IMR-90 (cell line): ENCODE data around the gene EGFR. TPM values are rescaled to one million over a fixed set of nuclear protein-coding genes. Genes with fewer than 3 reads are reported as not detected.

ENCODE experiments used
- ATAC-seq: fragments of 200-7000 bp; cut with Tn5 transposase; 2 replicates; pipeline ENCODE4 v1.9.1; 2020; ENCODE audit warnings: low read depth, mild to moderate bottlenecking, moderate library complexity
- BruUV-seq: library from RNA; stranded (reverse); fragments of 400-500 nt; replicated peaks from 2 replicates; lab custom pipeline; 2021; lab: Mats Ljungman, UMichigan
- CTCF ChIA-PET: fragments of 300-600 bp; formaldehyde crosslinking; extraction: SDS; loops from one replicate; lab custom pipeline; 2021; ENCODE audit warnings: antibody characterized with exemption; lab: Yijun Ruan, JAX
- POLR2A ChIA-PET: fragments of 300-600 bp; sonication (Branson Sonifier 250); formaldehyde crosslinking; loops from one replicate; lab custom pipeline; 2022; ENCODE audit warnings: antibody characterized with exemption; ENCODE audit not compliant: unreplicated experiment; lab: Charles Lee
- DNase-seq: peaks from one replicate; pipeline ENCODE4 v3.0.0; 2013
- H2AFZ ChIP-seq: replicated peaks from 2 replicates; pipeline ENCODE3; 2013; ENCODE audit warnings: low read length, mild to moderate bottlenecking; ENCODE audit not compliant: poor library complexity
- H2AK5ac ChIP-seq: 2 replicates; pipeline ENCODE4 v1.6.1; 2013; ENCODE audit warnings: low read depth, low read length, inconsistent platforms
- H2AK9ac ChIP-seq: replicated peaks from 2 replicates; pipeline ENCODE3; 2013; ENCODE audit warnings: mild to moderate bottlenecking, low read depth, low read length, moderate library complexity; ENCODE audit not compliant: poor library complexity
- H2BK120ac ChIP-seq: 2 replicates; pipeline ENCODE4 v1.6.1; 2013; ENCODE audit warnings: low read depth, low read length, inconsistent platforms
- H2BK15ac ChIP-seq: 3 replicates; pipeline ENCODE4 v1.6.1; 2013; ENCODE audit warnings: low read depth, low read length, inconsistent platforms
- H2BK20ac ChIP-seq: 2 replicates; pipeline ENCODE4 v1.6.1; 2013; ENCODE audit warnings: low read depth, mild to moderate bottlenecking, inconsistent platforms, low read length, moderate library complexity
- H2BK5ac ChIP-seq: 2 replicates; pipeline ENCODE4 v1.6.1; 2013; ENCODE audit warnings: mild to moderate bottlenecking, low read depth, low read length, inconsistent platforms; ENCODE audit not compliant: poor library complexity, severe bottlenecking
- H3K14ac ChIP-seq: replicated peaks from 2 replicates; pipeline ENCODE4 v1.6.1; 2013; ENCODE audit warnings: low read depth, low read length, inconsistent platforms
- H3K18ac ChIP-seq: 2 replicates; pipeline ENCODE4 v1.6.1; 2013; ENCODE audit warnings: low read depth, low read length, control low read depth
- H3K23ac ChIP-seq: 2 replicates; pipeline ENCODE4 v1.6.1; 2013; ENCODE audit warnings: low read depth, low read length, inconsistent platforms
- H3K27ac ChIP-seq: 2 replicates; pipeline ENCODE4 v1.5.1; 2013; ENCODE audit warnings: mild to moderate bottlenecking, control low read depth, low read length; ENCODE audit not compliant: insufficient read depth
- H3K27me3 ChIP-seq: 2 replicates; pipeline ENCODE4 v1.6.1; 2013; ENCODE audit warnings: low read length; ENCODE audit not compliant: control insufficient read depth, insufficient read depth
- H3K36me3 ChIP-seq: 2 replicates; pipeline ENCODE4 v1.6.1; 2013; ENCODE audit warnings: low read length, mixed read lengths; ENCODE audit not compliant: control insufficient read depth, insufficient read depth
- H3K4ac ChIP-seq: 2 replicates; pipeline ENCODE4 v1.6.1; 2013; ENCODE audit warnings: low read depth, low read length, inconsistent platforms
- H3K4me1 ChIP-seq: 2 replicates; pipeline ENCODE4 v1.6.1; 2013; ENCODE audit warnings: low read length, mixed read lengths; ENCODE audit not compliant: control insufficient read depth, insufficient read depth
- H3K4me2 ChIP-seq: 2 replicates; pipeline ENCODE4 v1.6.1; 2013; ENCODE audit warnings: low read depth, mild to moderate bottlenecking, control low read depth, low read length, moderate library complexity
- H3K4me3 ChIP-seq: 2 replicates; pipeline ENCODE4 v1.5.1; 2013; ENCODE audit warnings: low read depth, mild to moderate bottlenecking, control low read depth, low read length, moderate library complexity; ENCODE audit not compliant: insufficient read depth
- H3K56ac ChIP-seq: 2 replicates; pipeline ENCODE4 v1.6.1; 2013; ENCODE audit warnings: low read length, inconsistent platforms; ENCODE audit not compliant: insufficient read depth; ENCODE audit errors: extremely low read depth
- H3K79me1 ChIP-seq, 2 experiments: 2 replicates each; pipeline ENCODE4 v1.6.1; 2013; ENCODE audit warnings: low read length in 2 of 2, inconsistent platforms in 1 of 2, low read depth in 1 of 2
- H3K9ac ChIP-seq: 2 replicates; pipeline ENCODE4 v1.6.1; 2013; ENCODE audit warnings: low read depth, low read length, control low read depth
- H3K9me1 ChIP-seq: 2 replicates; pipeline ENCODE4 v1.6.1; 2013; ENCODE audit warnings: low read length, inconsistent platforms; ENCODE audit not compliant: insufficient read depth
- H3K9me3 ChIP-seq: 2 replicates; pipeline ENCODE4 v1.6.1; 2013; ENCODE audit warnings: low read length; ENCODE audit not compliant: control insufficient read depth, insufficient read depth
- H4K20me1 ChIP-seq: 2 replicates; pipeline ENCODE4 v1.6.1; 2013; ENCODE audit warnings: low read length, inconsistent platforms; ENCODE audit not compliant: insufficient read depth
- H4K5ac ChIP-seq: 2 replicates; pipeline ENCODE4 v1.6.1; 2013; ENCODE audit warnings: mild to moderate bottlenecking, low read depth, low read length, control low read depth
- H4K8ac ChIP-seq, 2 experiments: 2 replicates each; pipeline ENCODE4 v1.6.1; 2013; ENCODE audit warnings: low read depth in 2 of 2, low read length in 2 of 2, control low read depth in 1 of 2, inconsistent platforms in 1 of 2
- H4K91ac ChIP-seq: 2 replicates; pipeline ENCODE4 v1.6.1; 2013; ENCODE audit warnings: low read depth, low read length, inconsistent platforms; ENCODE audit not compliant: insufficient read depth
- BHLHE40 ChIP-seq: fragments of 150-350 bp; IDR thresholded peaks from 2 replicates; pipeline ENCODE4 v1.6.1; 2016; ENCODE audit warnings: mild to moderate bottlenecking, low read depth, low read length
- CEBPB ChIP-seq: IDR thresholded peaks from 2 replicates; pipeline ENCODE4 v1.6.1; 2012; ENCODE audit warnings: low read depth, low read length, improper control_type of control experiment
- CHD1 ChIP-seq: IDR thresholded peaks from 2 replicates; pipeline ENCODE4 v1.6.1; 2012; ENCODE audit warnings: low read depth, low read length, improper control_type of control experiment
- CTCF ChIP-seq: conservative IDR thresholded peaks from 2 replicates; pipeline ENCODE4 v1.5.1; 2012; ENCODE audit warnings: mild to moderate bottlenecking, low read depth, low read length, improper control_type of control experiment
- ELK1 ChIP-seq: fragments of 150-350 bp; IDR thresholded peaks from 2 replicates; pipeline ENCODE4 v1.6.1; 2016; ENCODE audit warnings: low read depth, mild to moderate bottlenecking, low read length, moderate library complexity, borderline replicate concordance
- FOS ChIP-seq: fragments of 150-350 bp; IDR thresholded peaks from 2 replicates; pipeline ENCODE4 v1.6.1; 2016; ENCODE audit warnings: low read depth, low read length
- MAFK ChIP-seq: IDR thresholded peaks from 2 replicates; pipeline ENCODE4 v1.6.1; 2012; ENCODE audit warnings: low read depth, low read length, improper control_type of control experiment
- MAZ ChIP-seq: IDR thresholded peaks from 2 replicates; pipeline ENCODE4 v1.6.1; 2012; ENCODE audit warnings: low read depth, mild to moderate bottlenecking, low read length, improper control_type of control experiment, moderate library complexity, borderline replicate concordance
- MXI1 ChIP-seq: IDR thresholded peaks from 2 replicates; pipeline ENCODE4 v1.6.1; 2012; ENCODE audit warnings: low read depth, mild to moderate bottlenecking, low read length, moderate library complexity, borderline replicate concordance
- NFE2L2 ChIP-seq: fragments of 150-350 bp; IDR thresholded peaks from 2 replicates; pipeline ENCODE4 v1.6.1; 2016; ENCODE audit warnings: low read depth, mild to moderate bottlenecking, low read length
- POLR2A ChIP-seq: IDR thresholded peaks from 2 replicates; pipeline ENCODE4 v1.6.1; 2012; ENCODE audit warnings: mild to moderate bottlenecking, low read depth, low read length
- RAD21 ChIP-seq: IDR thresholded peaks from 2 replicates; pipeline ENCODE4 v1.6.1; 2012; ENCODE audit warnings: low read length, improper control_type of control experiment
- RCOR1 ChIP-seq: IDR thresholded peaks from 2 replicates; pipeline ENCODE4 v1.6.1; 2012; ENCODE audit warnings: mild to moderate bottlenecking, low read length, improper control_type of control experiment; ENCODE audit not compliant: insufficient replicate concordance
- RFX5 ChIP-seq: IDR thresholded peaks from 2 replicates; pipeline ENCODE4 v1.8.0; 2012; ENCODE audit warnings: low read depth, mild to moderate bottlenecking, low read length, moderate library complexity
- SMC3 ChIP-seq: fragments of 150-350 bp; IDR thresholded peaks from 2 replicates; pipeline ENCODE4 v1.6.1; 2016; ENCODE audit warnings: low read depth, mild to moderate bottlenecking, antibody characterized with exemption, low read length, moderate library complexity
- USF2 ChIP-seq: fragments of 150-350 bp; IDR thresholded peaks from 2 replicates; pipeline ENCODE4 v1.6.1; 2017; ENCODE audit warnings: mild to moderate bottlenecking, antibody characterized with exemption, low read length, low read depth
- WGBS, 2 experiments: methylation state at CpG; one replicate each; pipeline versions ENCODE4 v1.1.5 to v1.1.7; 2013; ENCODE audit warnings: missing lambda C conversion rate in 2 of 2; ENCODE audit not compliant: insufficient read length in 1 of 2; ENCODE audit errors: extremely low coverage in 2 of 2; 5-methylcytosine and 5-hydroxymethylcytosine counted together
- dilution Hi-C: fragments of 300-500 bp; cut with HindIII; formaldehyde crosslinking; loops from one replicate; pipeline ENCODE4 v1.14.3; 2018; ENCODE audit warnings: low sequenced_read_pairs; ENCODE audit not compliant: unreplicated experiment
- in situ Hi-C: fragments of 300-500 bp; cut with MboI; formaldehyde crosslinking; loops from 3 replicates; pipeline ENCODE4 v1.14.3; 2019; ENCODE audit warnings: low sequenced_read_pairs, inconsistent platforms, mixed read lengths
- intact Hi-C: fragments of 100-400 bp; cut with micrococcal nuclease; formaldehyde crosslinking; loops from 2 replicates; pipeline ENCODE4 v1.10.0; 2022
- polyA plus RNA-seq, 3 experiments: library from polyadenylated mRNA; depleted of rRNA; stranded (reverse); fragments of >200 nt; gene quantifications; 2 replicates each; pipeline ENCODE4 v1.2.3, GENCODE V29; 2012; ENCODE audit warnings: low replicate concordance in 1 of 3
- total RNA-seq: library from RNA; depleted of rRNA; stranded (reverse); fragments of >200 nt; gene quantifications from 2 replicates; pipeline ENCODE4 v1.2.3, GENCODE V29; 2012

EGFR gene
- total and polyA plus RNA-seq, 2 of the 4 experiments (the other 2 are of a cell fraction) = 36.9 to 60.4 TPM

- no peak overlapping the region for H4K91ac ChIP-seq
- no peak overlapping the region for H3K9ac ChIP-seq
- no peak overlapping the region for H3K4me3 ChIP-seq
- POLR2A ChIA-PET = no interaction called here
- no peak overlapping the region for H3K4me2 ChIP-seq
- intact Hi-C loops (no loop called here), in situ Hi-C loops (loop anchor here (25.0 kb wide), 1 partner anchor 377 kb away; no protein-coding TSS in a partner anchor), dilution Hi-C loops (no loop called here)
- peaks cover 6% of the 10 kb centered on the region; the same call in 1 of the 2 replicates for H3K4me1 ChIP-seq
- CTCF ChIA-PET = no interaction called here
- no peak overlapping the region for H4K5ac ChIP-seq
- no peak overlapping the region for H3K23ac ChIP-seq
- H3K9me1 ChIP-seq = peaks cover 17% of the 10 kb centered on the region
- ATAC-seq (no peak), DNase-seq (no peak)
- 100% methylated on average over 1 of the region's 2 CpGs; no CpG with 5 or more reads in 1 of the 2 experiments for WGBS, 2 experiments
- H3K9me3 ChIP-seq = no peaks in the 10 kb centered on the region
- BruUV-seq = no TSS peak
- H3K27me3 ChIP-seq = no peaks in the 10 kb centered on the region
- H2BK15ac ChIP-seq = no peak overlapping the region
- H2BK5ac ChIP-seq = no peak overlapping the region
- H3K4ac ChIP-seq = no peak overlapping the region
- TF ChIP-seq BHLHE40 (no peak), CEBPB (no peak), CTCF (no peak), RAD21 (no peak), RCOR1 (no peak), ELK1 (no peak), SMC3 (no peak), MXI1 (no peak), RFX5 (no peak), USF2 (no peak), NFE2L2 (no peak), FOS (no peak), MAFK (no peak), POLR2A (no peak), MAZ (no peak), CHD1 (no peak)
- peaks cover 15% of the 10 kb centered on the region for H4K20me1 ChIP-seq
- H3K36me3 ChIP-seq = peaks cover 50% of the 10 kb centered on the region
- H2AK9ac ChIP-seq = no peak overlapping the region
- H3K14ac ChIP-seq = no peak overlapping the region
- H3K79me1 ChIP-seq = peaks cover 32 to 68% of the 10 kb centered on the region in 2 experiments
- no peak overlapping the region for H3K27ac ChIP-seq
- no peak overlapping the region for H3K56ac ChIP-seq
- H2BK120ac ChIP-seq = no peak overlapping the region
- H2AK5ac ChIP-seq = no peak overlapping the region
- H2AFZ ChIP-seq = no peak overlapping the region
- no peak overlapping the region for H3K18ac ChIP-seq
- H2BK20ac ChIP-seq = no peak overlapping the region
- no peak overlapping the region for H4K8ac ChIP-seq
Observed at GRCh38 chr7:55164527-55164926, 145.7 kb downstream of the EGFR start.
